Osteocyte (in vitro differentiated cells): ENCODE data around the gene SLC35C1. TPM values are rescaled to one million over a fixed set of nuclear protein-coding genes. Genes with fewer than 3 reads are reported as not detected.

Experiments
- DNase-seq: peaks from one replicate; pipeline ENCODE4 v3.0.0; 2021; ENCODE audit warnings: mixed read lengths; ENCODE audit not compliant: unreplicated experiment; ENCODE audit errors: extremely low spot score
- H3K27ac Mint-ChIP-seq: one replicate; pipeline ENCODE4 v1.8.0; 2021; ENCODE audit warnings: mild to moderate bottlenecking, mixed read lengths; ENCODE audit not compliant: unreplicated experiment
- H3K27me3 Mint-ChIP-seq: one replicate; pipeline ENCODE4 v1.8.0; 2021; ENCODE audit warnings: mixed read lengths; ENCODE audit not compliant: unreplicated experiment
- H3K36me3 Mint-ChIP-seq: one replicate; pipeline ENCODE4 v1.8.0; 2021; ENCODE audit warnings: mixed read lengths; ENCODE audit not compliant: unreplicated experiment
- H3K4me1 Mint-ChIP-seq: one replicate; pipeline ENCODE4 v1.8.0; 2021; ENCODE audit warnings: mixed read lengths; ENCODE audit not compliant: unreplicated experiment
- H3K4me3 Mint-ChIP-seq: one replicate; pipeline ENCODE4 v1.8.0; 2021; ENCODE audit warnings: mild to moderate bottlenecking, moderate library complexity, mixed read lengths; ENCODE audit not compliant: unreplicated experiment
- H3K9me3 Mint-ChIP-seq: one replicate; pipeline ENCODE4 v1.8.0; 2021; ENCODE audit warnings: mixed read lengths; ENCODE audit not compliant: unreplicated experiment
- CTCF ChIP-seq: fragments of 200-600 bp; sonication (generic); IDR thresholded peaks from 2 replicates; pipeline ENCODE4 v1.5.0; 2021; ENCODE audit warnings: antibody characterized with exemption, mild to moderate bottlenecking, moderate library complexity
- total RNA-seq: library from RNA; stranded (reverse); gene quantifications from 2 replicates; pipeline ENCODE4 v1.2.1, GENCODE V29; 2021

SLC35C1 gene
- total RNA-seq, 1 donor from 2014 or later: 17.5 TPM

GRCh38 chr11:45773786-45774655 lies 30.9 kb upstream of the SLC35C1 start:
- H3K4me3 Mint-ChIP-seq: no peak overlapping the region
- H3K27me3 Mint-ChIP-seq: peaks cover 25% of the 10 kb centered on the region
- no peak for TF ChIP-seq CTCF
- H3K36me3 Mint-ChIP-seq: no peaks in the 10 kb centered on the region
- H3K27ac Mint-ChIP-seq: no peak overlapping the region
- DNase-seq: no peak
- peaks cover 6% of the 10 kb centered on the region for H3K4me1 Mint-ChIP-seq
- H3K9me3 Mint-ChIP-seq: no peaks in the 10 kb centered on the region

GRCh38 chr11:45774786-45775185 lies 30.2 kb upstream of the SLC35C1 start:
- Mint-ChIP-seq H3K9me3 (no peaks in the 10 kb centered on the region), H3K27me3 (peaks cover 29% of the 10 kb centered on the region), H3K36me3 (no peaks in the 10 kb centered on the region), H3K27ac (no peak overlapping the region), H3K4me3 (no peak overlapping the region), H3K4me1 (peaks cover 6% of the 10 kb centered on the region)
- no peak for TF ChIP-seq CTCF
- no peak for DNase-seq

GRCh38 chr11:45777127-45777969 lies 27.6 kb upstream of the SLC35C1 start:
- Mint-ChIP-seq H3K27me3 (peaks cover 34% of the 10 kb centered on the region), H3K27ac (no peak overlapping the region), H3K36me3 (no peaks in the 10 kb centered on the region), H3K4me3 (no peak overlapping the region), H3K9me3 (no peaks in the 10 kb centered on the region), H3K4me1 (no peaks in the 10 kb centered on the region)
- TF ChIP-seq CTCF: no peak
- no peak for DNase-seq

GRCh38 chr11:45778341-45778740 lies 26.6 kb upstream of the SLC35C1 start:
- Mint-ChIP-seq H3K27ac (no peak overlapping the region), H3K36me3 (no peaks in the 10 kb centered on the region), H3K9me3 (no peaks in the 10 kb centered on the region), H3K4me1 (no peaks in the 10 kb centered on the region), H3K4me3 (no peak overlapping the region), H3K27me3 (peaks cover 34% of the 10 kb centered on the region)
- DNase-seq: no peak
- TF ChIP-seq CTCF: no peak

- DNase-seq: no peak
- H3K9me3 Mint-ChIP-seq: no peaks in the 10 kb centered on the region
- no peaks in the 10 kb centered on the region for H3K4me1 Mint-ChIP-seq
- H3K27me3 Mint-ChIP-seq: peaks cover 42% of the 10 kb centered on the region
- H3K36me3 Mint-ChIP-seq: no peaks in the 10 kb centered on the region
- no peak overlapping the region for H3K27ac Mint-ChIP-seq
- TF ChIP-seq CTCF: no peak
- H3K4me3 Mint-ChIP-seq: no peak overlapping the region
Measured at GRCh38 chr11:45779602-45780001, 25.3 kb upstream of the SLC35C1 start.
